ENCODE results near the gene EFCAB8. TPM values are rescaled to one million over a fixed set of nuclear protein-coding genes. Genes with fewer than 3 reads are reported as not detected.

Gene EFCAB8
- total and polyA plus RNA-seq, 7 donors = 0.03 to 0.08 (median 0.04) TPM; not detected in 4

DNA sequence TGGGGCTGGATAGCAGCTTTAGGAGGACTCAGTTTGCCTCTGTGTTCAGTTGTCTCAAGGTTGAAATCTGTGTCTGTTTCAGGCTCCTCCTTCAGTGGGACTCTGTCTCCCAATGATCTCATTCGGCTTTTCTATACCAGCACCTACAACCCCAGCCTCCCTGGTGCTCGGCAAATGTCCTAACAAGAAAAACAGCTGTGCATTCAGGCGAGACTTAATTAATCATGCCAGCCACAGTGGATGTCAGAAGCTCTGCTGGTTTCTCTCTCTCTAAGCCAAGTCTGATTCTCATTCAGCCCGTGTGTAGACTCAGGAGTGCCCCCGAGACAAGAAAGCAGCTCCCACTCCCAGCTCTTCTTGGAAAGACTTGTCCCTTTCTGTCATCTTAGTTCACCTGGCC, 98.7 kb downstream of the EFCAB8 start:
- intact Hi-C loops (cut with DNase I) = no loop called here
- no peak for DNase-seq
- TF ChIP-seq, protein P1, sequence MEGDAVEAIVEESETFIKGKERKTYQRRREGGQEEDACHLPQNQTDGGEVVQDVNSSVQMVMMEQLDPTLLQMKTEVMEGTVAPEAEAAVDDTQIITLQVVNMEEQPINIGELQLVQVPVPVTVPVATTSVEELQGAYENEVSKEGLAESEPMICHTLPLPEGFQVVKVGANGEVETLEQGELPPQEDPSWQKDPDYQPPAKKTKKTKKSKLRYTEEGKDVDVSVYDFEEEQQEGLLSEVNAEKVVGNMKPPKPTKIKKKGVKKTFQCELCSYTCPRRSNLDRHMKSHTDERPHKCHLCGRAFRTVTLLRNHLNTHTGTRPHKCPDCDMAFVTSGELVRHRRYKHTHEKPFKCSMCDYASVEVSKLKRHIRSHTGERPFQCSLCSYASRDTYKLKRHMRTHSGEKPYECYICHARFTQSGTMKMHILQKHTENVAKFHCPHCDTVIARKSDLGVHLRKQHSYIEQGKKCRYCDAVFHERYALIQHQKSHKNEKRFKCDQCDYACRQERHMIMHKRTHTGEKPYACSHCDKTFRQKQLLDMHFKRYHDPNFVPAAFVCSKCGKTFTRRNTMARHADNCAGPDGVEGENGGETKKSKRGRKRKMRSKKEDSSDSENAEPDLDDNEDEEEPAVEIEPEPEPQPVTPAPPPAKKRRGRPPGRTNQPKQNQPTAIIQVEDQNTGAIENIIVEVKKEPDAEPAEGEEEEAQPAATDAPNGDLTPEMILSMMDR (IDR thresholded peaks at IDR 0.05) = no peak

DNA sequence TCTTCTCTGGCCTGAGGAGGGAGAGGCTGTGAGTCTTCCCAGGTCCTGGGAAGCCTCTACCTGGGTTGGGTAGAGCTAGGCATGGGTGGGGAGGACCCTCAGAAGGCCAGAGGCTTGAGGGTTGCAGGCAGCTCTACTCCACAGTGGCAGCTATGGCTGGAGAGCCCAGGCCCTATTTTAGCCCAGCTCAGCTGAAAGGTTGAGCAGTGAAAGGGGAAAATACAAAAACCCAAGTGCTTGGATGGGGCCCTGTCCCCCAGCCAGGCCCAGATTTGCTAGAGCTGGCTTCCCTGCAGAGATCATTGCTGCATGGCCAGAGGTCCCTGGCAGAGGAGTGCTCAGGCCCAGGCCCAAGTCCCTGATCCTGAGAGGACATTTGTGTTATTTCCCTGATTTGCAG, 99.9 kb downstream of the EFCAB8 start:
- TF ChIP-seq, protein P1 (IDR thresholded peaks at IDR 0.05) = no peak
- intact Hi-C loops (cut with DNase I) = no loop called here
- DNase-seq (no peak), ATAC-seq (no peak)
- H3K4me3 ChIP-seq = no peak overlapping the region
- no peaks in the 10 kb centered on the region for H3K4me1 ChIP-seq
- H3K36me3 ChIP-seq (ENCODE audit: insufficient read depth in 1 of 2, low read depth in 1 of 2) = no peaks in the 10 kb centered on the region
- peaks cover 12% of the 10 kb centered on the region for H3K9me3 ChIP-seq
- no peak overlapping the region for H3K27ac ChIP-seq
- peaks cover 0 to 7% (median 0%) of the 10 kb centered on the region in 3 donors for H3K27me3 ChIP-seq (ENCODE audit: insufficient read depth in 3 of 3, low read length in 2 of 3)

More for the DNA sequence above, 98.7 kb downstream of the EFCAB8 start:
- Histone ChIP-seq H3K4me1 (no peaks in the 10 kb centered on the region), H3K4me3 (no peak overlapping the region), H3K9me3 (peaks cover 12% of the 10 kb centered on the region), H3K27ac (no peak overlapping the region), H3K27me3 (ENCODE audit: insufficient read depth in 3 of 3, low read length in 2 of 3) (peaks cover 0 to 5% (median 0%) of the 10 kb centered on the region in 3 donors), H3K36me3 (ENCODE audit: insufficient read depth in 1 of 2, low read depth in 1 of 2) (no peaks in the 10 kb centered on the region)
- no peak for ATAC-seq
- 43 to 59% (median 54%) methylated on average over 5 of the region's 5 CpGs for WGBS, 3 donors

DNA sequence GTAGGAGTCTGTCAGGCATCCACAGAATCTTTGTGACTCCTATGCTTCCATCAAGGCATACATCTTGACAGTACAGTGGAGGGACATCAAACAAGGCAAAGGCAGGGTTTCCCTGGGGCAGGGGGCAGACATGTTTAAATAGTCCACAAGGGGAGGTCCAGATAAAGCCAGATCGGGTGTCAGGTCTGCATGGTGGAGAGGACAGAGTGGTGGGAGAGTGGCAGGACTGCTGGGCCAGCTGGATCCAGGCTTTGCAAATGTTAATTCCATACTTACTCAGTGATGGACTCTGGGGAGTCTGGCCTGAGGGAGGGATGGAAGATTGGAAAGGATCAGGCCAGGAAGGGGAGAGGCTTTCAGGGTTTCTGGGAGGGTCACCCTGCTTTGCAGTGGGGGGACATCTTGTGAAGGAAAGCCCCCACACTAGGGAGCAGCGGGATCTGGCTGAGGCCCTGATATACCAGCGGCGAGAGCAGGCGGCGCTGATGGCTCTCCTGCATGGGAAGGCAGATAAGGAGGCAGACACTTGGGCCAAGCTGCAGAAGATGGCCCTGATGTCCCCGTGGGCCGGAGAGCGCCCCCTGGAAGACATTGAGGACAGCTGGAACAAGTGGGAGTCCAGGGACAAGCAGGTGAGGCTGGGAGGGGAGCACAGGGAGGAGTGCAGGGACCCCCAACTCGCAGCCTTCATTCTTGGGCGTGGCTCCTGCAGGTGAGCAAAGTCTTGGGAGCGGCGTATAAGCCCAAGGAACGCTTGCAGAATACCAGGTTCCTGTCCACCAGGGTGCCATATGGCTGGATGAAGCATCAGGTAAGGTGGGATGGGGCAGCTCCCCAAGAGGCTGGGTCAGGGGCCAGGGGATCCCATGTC, 100.9 kb downstream of the EFCAB8 start:
- intact Hi-C loops (cut with DNase I) = no loop called here
- H3K9me3 ChIP-seq = peaks cover 5% of the 10 kb centered on the region
- no peaks in the 10 kb centered on the region for H3K36me3 ChIP-seq (ENCODE audit: insufficient read depth in 1 of 2, low read depth in 1 of 2)
- no peak for ATAC-seq
- TF ChIP-seq, protein P1 (IDR thresholded peaks at IDR 0.05) = no peak
- WGBS, 3 donors = 83 to 88% (median 85%) methylated on average over 14 of the region's 14 CpGs
- H3K4me3 ChIP-seq = no peak overlapping the region
- DNase-seq = no peak
- H3K27ac ChIP-seq = no peak overlapping the region
- H3K4me1 ChIP-seq = no peaks in the 10 kb centered on the region
- peaks cover 0 to 9% (median 0%) of the 10 kb centered on the region in 3 donors for H3K27me3 ChIP-seq (ENCODE audit: insufficient read depth in 3 of 3, low read length in 2 of 3)

DNA sequence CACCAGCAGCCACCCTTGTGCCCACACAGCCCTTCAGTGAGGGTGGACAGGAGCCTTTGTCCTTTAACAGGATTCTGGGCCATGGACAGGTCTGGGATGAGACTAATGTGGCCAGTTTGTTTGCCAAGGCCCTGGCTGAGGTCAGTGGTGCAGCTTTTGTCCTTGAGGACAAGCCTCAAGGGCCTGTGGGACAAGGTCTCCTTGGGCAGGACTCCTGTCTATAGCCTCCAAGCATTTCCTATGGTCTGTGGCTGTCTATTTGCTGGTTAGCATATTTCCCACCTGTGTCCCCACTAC, 101.4 kb downstream of the EFCAB8 start:
- ATAC-seq (no peak), DNase-seq (no peak)
- peaks cover 0 to 9% (median 0%) of the 10 kb centered on the region in 3 donors for H3K27me3 ChIP-seq (ENCODE audit: insufficient read depth in 3 of 3, low read length in 2 of 3)
- intact Hi-C loops (cut with DNase I) = no loop called here
- no peak overlapping the region for H3K27ac ChIP-seq
- peaks cover 5% of the 10 kb centered on the region for H3K9me3 ChIP-seq
- no peak overlapping the region for H3K4me3 ChIP-seq
- TF ChIP-seq, protein P1 (IDR thresholded peaks at IDR 0.05) = no peak
- no peaks in the 10 kb centered on the region for H3K36me3 ChIP-seq (ENCODE audit: insufficient read depth in 1 of 2, low read depth in 1 of 2)
- H3K4me1 ChIP-seq = no peaks in the 10 kb centered on the region
